ENCODE data around the gene PRUNE2.

DNA sequence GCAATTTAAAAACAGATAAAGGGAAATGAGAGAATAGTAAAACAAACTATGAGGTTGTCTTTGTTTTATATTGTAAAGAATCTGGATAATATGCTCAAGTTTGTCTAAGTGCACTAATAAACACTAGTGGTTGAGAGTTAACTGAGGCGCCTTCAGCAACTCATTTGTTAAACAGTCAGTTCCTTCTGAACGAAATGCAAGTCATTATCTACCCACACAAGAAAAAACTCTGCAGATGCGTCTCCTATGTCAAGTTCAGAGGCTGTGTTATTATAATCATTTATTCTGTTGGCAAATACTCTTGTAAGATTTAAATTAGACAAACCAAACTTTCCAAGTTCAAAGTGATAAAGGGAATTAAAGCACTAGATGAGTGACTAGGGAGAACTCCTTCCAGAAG is 162.0 kb downstream of the PRUNE2 start:
- TF ChIP-seq, protein P1, sequence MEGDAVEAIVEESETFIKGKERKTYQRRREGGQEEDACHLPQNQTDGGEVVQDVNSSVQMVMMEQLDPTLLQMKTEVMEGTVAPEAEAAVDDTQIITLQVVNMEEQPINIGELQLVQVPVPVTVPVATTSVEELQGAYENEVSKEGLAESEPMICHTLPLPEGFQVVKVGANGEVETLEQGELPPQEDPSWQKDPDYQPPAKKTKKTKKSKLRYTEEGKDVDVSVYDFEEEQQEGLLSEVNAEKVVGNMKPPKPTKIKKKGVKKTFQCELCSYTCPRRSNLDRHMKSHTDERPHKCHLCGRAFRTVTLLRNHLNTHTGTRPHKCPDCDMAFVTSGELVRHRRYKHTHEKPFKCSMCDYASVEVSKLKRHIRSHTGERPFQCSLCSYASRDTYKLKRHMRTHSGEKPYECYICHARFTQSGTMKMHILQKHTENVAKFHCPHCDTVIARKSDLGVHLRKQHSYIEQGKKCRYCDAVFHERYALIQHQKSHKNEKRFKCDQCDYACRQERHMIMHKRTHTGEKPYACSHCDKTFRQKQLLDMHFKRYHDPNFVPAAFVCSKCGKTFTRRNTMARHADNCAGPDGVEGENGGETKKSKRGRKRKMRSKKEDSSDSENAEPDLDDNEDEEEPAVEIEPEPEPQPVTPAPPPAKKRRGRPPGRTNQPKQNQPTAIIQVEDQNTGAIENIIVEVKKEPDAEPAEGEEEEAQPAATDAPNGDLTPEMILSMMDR (IDR thresholded peaks at IDR 0.05; ENCODE audit: borderline replicate concordance, extremely low read depth, low read length, poor library complexity, severe bottlenecking): no peak
- TF ChIP-seq EZH2 (IDR thresholded peaks at IDR 0.05; ENCODE audit: borderline replicate concordance, low read depth, low read length, severe bottlenecking): no peak
